ENCODE results near the gene SPRED2.

Gene SPRED2

DNA sequence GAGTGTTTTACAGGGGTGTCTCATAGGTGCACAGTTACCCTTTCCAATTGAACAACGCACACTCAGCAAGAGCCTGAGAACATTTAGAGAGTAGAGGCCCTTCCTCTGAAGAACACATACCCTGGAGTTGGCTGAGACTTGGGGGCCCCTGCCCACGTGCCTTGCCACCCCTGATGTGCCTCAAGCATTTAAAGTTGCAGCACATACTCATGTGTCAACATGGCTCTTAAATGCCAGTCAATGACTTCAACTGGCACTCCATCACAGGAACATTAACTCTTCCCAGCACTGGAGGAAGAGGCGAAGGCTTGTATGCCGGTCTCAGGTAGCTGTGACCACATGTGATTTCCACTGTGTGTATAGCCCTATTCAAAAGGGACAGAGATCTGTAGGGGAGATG is 57.4 kb downstream of the SPRED2 start:
- peak overlapping the region in 7 of 11 experiments; percentile 4 to 41 (median 8); a peak in 7 of 22 replicates for H3K4me2 ChIP-seq
- H3K4me1 ChIP-seq: peaks cover 57 to 85% (median 69%) of the 10 kb centered on the region in 10 experiments
- no peak for TF ChIP-seq Cebpa-rat (IDR thresholded peaks at IDR 0.05)
- H3K4me3 ChIP-seq: no peak overlapping the region
- H3K36me3 ChIP-seq: peaks cover 0 to 19% (median 7%) of the 10 kb centered on the region in 11 experiments; a peak in 13 of 22 replicates
- H3K27ac ChIP-seq: no peak overlapping the region
- H3K27me3 ChIP-seq: no peaks in the 10 kb centered on the region
- no peaks in the 10 kb centered on the region for H3K9me3 ChIP-seq (replicated peaks in 1 of 11)
- peaks cover 42 to 100% (median 83%) of the 10 kb centered on the region in 11 experiments; a peak in 21 of 22 replicates for H4K20me1 ChIP-seq
- no peak overlapping the region for H3K9ac ChIP-seq

DNA sequence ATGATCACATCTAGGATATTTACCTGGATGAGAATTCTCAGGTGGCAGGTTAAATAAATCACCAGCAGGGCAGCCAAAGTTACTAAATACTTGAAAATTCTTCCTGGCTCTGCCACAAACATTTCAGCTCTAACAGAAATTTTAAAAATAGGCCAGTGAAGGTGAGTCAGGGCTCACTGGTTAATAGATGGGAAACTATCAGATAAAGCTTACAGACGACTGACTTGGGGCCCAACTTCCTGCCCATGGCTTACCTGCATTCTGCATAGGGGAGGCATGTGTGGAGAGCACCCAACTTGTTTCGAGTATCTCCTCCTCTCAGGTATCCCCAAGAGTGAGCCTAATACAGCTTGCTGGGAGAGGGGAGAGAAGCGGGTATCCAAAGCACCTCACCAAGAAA is 57.8 kb downstream of the SPRED2 start:
- Histone ChIP-seq H3K4me2 (peak overlapping the region in 7 of 11 experiments; percentile 4 to 41 (median 8); a peak in 6 of 22 replicates), H3K4me3 (no peak overlapping the region), H4K20me1 (peaks cover 46 to 100% (median 83%) of the 10 kb centered on the region in 11 experiments; a peak in 21 of 22 replicates), H3K9me3 (replicated peaks in 1 of 11) (no peaks in the 10 kb centered on the region), H3K27me3 (no peaks in the 10 kb centered on the region), H3K27ac (no peak overlapping the region), H3K36me3 (peaks cover 0 to 17% (median 7%) of the 10 kb centered on the region in 11 experiments; a peak in 10 of 22 replicates), H3K9ac (no peak overlapping the region), H3K4me1 (peaks cover 53 to 85% (median 69%) of the 10 kb centered on the region in 10 experiments)
- no peak for TF ChIP-seq Cebpa-rat (IDR thresholded peaks at IDR 0.05)

DNA sequence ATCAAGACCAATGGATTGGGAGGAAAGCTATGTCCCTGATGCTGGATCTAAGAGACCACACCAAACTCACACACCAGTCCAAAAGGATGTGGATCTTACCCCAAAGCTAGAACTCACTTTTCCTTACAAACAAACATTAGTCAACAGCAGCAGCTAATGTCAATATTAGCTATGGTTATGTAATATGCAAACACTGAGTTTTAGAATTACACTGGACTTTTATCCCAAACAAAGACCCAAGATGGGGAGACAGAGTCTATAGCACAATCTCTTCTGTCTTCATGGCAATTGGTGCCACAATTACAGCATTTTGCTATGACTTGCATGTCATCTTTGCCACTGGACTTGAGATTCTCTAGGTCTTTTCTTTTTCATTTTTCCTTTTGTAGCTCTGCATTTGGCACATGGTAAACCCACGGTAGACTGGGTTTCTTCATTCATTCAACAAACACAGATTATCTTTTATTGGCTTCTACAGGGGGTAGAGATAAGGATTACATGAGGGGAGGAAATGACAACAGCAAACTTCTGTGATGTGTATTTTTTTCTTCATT is 59.0 kb downstream of the SPRED2 start:
- H3K4me3 ChIP-seq: no peak overlapping the region
- TF ChIP-seq Cebpa-rat (IDR thresholded peaks at IDR 0.05): no peak
- no peaks in the 10 kb centered on the region for H3K27me3 ChIP-seq
- no peak overlapping the region for H3K27ac ChIP-seq
- H3K36me3 ChIP-seq: peaks cover 0 to 17% (median 7%) of the 10 kb centered on the region in 11 experiments; a peak in 10 of 22 replicates
- peaks cover 53 to 85% (median 69%) of the 10 kb centered on the region in 10 experiments for H3K4me1 ChIP-seq
- peaks cover 47 to 100% (median 83%) of the 10 kb centered on the region in 11 experiments; a peak in 21 of 22 replicates for H4K20me1 ChIP-seq
- no peaks in the 10 kb centered on the region for H3K9me3 ChIP-seq (replicated peaks in 1 of 11)
- H3K4me2 ChIP-seq: peak overlapping the region in 6 of 11 experiments; percentile 81 to 94 (median 84); a peak in 2 of 22 replicates
- H3K9ac ChIP-seq: no peak overlapping the region

DNA sequence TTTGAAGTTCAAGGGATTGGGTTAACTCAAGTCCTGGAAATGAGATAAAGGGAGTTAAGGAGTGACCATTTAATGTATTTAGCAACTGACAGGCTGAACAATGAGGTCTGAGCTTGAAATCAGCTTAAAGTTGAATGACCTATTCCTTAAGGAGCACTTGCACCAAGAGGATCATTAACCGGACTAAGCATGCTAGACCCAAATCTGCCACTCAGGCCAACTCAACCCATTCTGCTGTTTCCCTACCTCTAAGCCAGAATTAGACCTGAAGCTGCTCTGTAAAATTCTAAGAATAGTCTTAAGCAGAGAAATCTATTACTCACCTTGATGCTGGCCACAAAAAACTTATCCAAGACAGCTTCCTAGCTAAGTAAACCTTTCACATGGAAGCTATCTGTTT is 59.8 kb downstream of the SPRED2 start:
- peak overlapping the region; percentile 17 to 94 (median 83); a peak in 20 of 22 replicates for H3K4me2 ChIP-seq
- no peak overlapping the region for H3K4me3 ChIP-seq
- H4K20me1 ChIP-seq: peaks cover 46 to 100% (median 83%) of the 10 kb centered on the region in 11 experiments; a peak in 21 of 22 replicates
- H3K36me3 ChIP-seq: peaks cover 0 to 17% (median 7%) of the 10 kb centered on the region in 11 experiments; a peak in 10 of 22 replicates
- H3K27ac ChIP-seq: no peak overlapping the region
- H3K9me3 ChIP-seq (replicated peaks in 1 of 11): no peaks in the 10 kb centered on the region
- H3K27me3 ChIP-seq: no peaks in the 10 kb centered on the region
- no peak for TF ChIP-seq Cebpa-rat (IDR thresholded peaks at IDR 0.05)
- H3K4me1 ChIP-seq: peaks cover 53 to 85% (median 69%) of the 10 kb centered on the region in 10 experiments
- H3K9ac ChIP-seq: no peak overlapping the region

DNA sequence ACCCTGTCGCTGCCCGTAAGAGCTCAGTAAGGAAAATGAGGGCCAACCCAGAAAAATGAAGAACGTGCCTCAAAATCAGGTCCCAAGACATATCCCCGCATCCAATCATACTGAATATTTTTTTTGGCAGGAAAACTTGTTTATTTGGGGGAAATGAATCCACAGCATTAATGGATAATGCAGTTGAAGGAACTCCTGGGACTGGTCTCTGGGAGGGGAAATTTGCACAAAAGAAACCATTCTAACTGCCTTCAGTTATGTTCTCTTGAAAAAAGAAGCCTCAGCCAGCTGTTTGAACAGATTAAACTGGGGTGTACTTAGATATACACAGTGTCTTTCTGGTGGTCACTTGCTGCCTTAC is 61.3 kb downstream of the SPRED2 start:
- peaks cover 0 to 15% (median 7%) of the 10 kb centered on the region in 11 experiments; a peak in 9 of 22 replicates for H3K36me3 ChIP-seq
- H3K27ac ChIP-seq: peak overlapping the region in 8 of 11 experiments; percentile 0 to 64 (median 49); a peak in 13 of 22 replicates
- TF ChIP-seq Cebpa-rat (IDR thresholded peaks at IDR 0.05): no peak
- H3K9ac ChIP-seq: peak overlapping the region in 8 of 11 experiments; percentile 15 to 51 (median 39); a peak in 10 of 22 replicates
- no peaks in the 10 kb centered on the region for H3K9me3 ChIP-seq (replicated peaks in 1 of 11)
- H3K4me3 ChIP-seq: peak overlapping the region in 1 of 10 experiments; percentile 22; a peak in 1 of 20 replicates
- H3K4me1 ChIP-seq: peaks cover 62 to 88% (median 78%) of the 10 kb centered on the region in 10 experiments
- H3K27me3 ChIP-seq: no peaks in the 10 kb centered on the region
- peak overlapping the region; percentile 54 to 94 (median 83) for H3K4me2 ChIP-seq
- H4K20me1 ChIP-seq: peaks cover 49 to 100% (median 91%) of the 10 kb centered on the region in 11 experiments

DNA sequence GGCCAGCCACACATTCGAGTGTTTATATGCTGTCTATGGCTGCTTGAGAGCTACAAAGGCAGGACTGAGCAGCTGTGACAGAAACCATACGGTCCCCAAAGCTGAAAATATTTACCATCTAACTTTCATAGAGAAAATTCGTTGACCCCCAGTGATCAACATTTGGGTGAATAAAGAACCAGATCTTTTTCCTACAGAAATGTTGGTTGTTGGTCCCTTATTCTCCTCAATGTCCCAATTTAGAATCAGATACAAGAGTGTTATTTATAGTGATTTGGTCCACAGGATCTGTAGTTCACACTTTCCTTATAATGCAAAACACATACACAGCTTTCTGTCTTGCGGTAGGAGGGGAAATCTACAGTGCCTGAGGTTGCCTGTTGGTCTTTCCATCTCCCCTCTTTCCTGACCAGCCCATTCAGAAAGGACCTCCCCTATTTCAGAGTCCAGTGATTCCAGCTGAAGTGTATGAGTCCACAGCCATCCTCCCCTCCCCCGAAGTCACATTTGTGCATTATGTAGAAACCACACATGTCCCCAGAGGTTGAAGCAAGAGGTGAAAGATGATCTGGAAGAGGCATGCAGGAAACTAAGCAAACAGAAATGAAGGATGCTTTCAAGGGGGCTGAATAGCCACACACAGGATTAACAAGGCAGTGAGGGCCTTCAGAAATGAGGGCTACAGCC is 61.9 kb downstream of the SPRED2 start:
- Histone ChIP-seq H3K27ac (peak overlapping the region in 8 of 11 experiments; percentile 0 to 65 (median 54); a peak in 14 of 22 replicates), H3K9me3 (replicated peaks in 1 of 11) (no peaks in the 10 kb centered on the region), H3K4me2 (peak overlapping the region; percentile 54 to 94 (median 83)), H3K4me3 (peak overlapping the region in 1 of 10 experiments; percentile 22; a peak in 1 of 20 replicates), H3K36me3 (peaks cover 0 to 10% (median 6%) of the 10 kb centered on the region in 11 experiments; a peak in 7 of 22 replicates), H3K27me3 (no peaks in the 10 kb centered on the region), H4K20me1 (peaks cover 49 to 100% (median 91%) of the 10 kb centered on the region in 11 experiments), H3K9ac (peak overlapping the region in 8 of 11 experiments; percentile 15 to 51 (median 39); a peak in 11 of 22 replicates), H3K4me1 (peaks cover 67 to 93% (median 83%) of the 10 kb centered on the region in 10 experiments)
- TF ChIP-seq Cebpa-rat (IDR thresholded peaks at IDR 0.05): peak in 2 of 11 experiments; percentile 12 to 60; a peak in 1 of 22 replicates

DNA sequence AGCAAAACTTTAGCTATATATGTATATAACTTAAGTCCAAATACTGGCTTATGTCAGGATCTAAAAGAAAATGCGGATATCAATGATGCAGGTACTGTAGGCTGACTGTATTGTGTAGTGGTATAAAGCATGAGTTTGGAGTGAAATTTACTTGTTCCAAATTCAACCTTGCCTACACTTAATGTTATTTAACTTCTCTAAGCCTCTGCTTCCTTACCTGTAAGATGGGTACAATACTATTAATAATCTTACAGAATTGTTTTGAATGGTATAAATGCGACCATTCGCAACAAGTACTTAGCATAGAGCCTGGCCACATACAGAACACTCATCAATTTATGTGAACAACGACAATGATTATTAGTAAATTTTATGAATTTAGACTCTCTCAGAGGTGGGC is 62.4 kb downstream of the SPRED2 start:
- Histone ChIP-seq H3K4me2 (peak overlapping the region; percentile 63 to 94 (median 83); a peak in 19 of 22 replicates), H3K4me3 (no peak overlapping the region), H3K4me1 (peaks cover 73 to 95% (median 84%) of the 10 kb centered on the region in 10 experiments), H3K9me3 (replicated peaks in 1 of 11) (no peaks in the 10 kb centered on the region), H3K27me3 (no peaks in the 10 kb centered on the region), H3K27ac (peak overlapping the region in 8 of 11 experiments; percentile 0 to 65 (median 40); a peak in 11 of 22 replicates), H3K9ac (peak overlapping the region in 3 of 11 experiments; percentile 7 to 50 (median 10); a peak in 2 of 22 replicates), H4K20me1 (peaks cover 49 to 100% (median 91%) of the 10 kb centered on the region in 11 experiments), H3K36me3 (peaks cover 0 to 7% (median 1%) of the 10 kb centered on the region in 11 experiments; a peak in 6 of 22 replicates)
- no peak for TF ChIP-seq Cebpa-rat (IDR thresholded peaks at IDR 0.05)

DNA sequence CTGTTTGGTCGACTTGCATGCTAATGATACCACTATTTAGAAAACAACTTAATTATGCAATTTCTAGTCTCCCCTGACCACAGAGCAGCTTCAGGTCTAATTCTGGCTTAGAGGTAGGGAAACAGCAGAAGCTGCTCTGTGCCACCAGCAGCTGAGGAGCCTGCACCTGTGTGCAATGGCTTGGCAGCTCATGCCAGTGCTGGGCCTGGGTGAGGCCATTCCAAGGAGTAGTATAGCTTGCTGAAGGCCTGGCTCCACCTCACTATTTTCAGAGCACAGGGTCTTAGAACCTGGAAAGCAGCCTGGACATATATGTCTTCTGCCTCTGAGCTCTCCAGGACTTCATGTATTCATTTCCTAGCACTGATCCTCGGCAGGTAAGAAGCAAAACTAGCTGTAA is 62.8 kb downstream of the SPRED2 start:
- no peaks in the 10 kb centered on the region for H3K27me3 ChIP-seq
- H3K4me1 ChIP-seq: peaks cover 72 to 94% (median 82%) of the 10 kb centered on the region in 10 experiments
- no peaks in the 10 kb centered on the region for H3K9me3 ChIP-seq (replicated peaks in 1 of 11)
- TF ChIP-seq Cebpa-rat (IDR thresholded peaks at IDR 0.05): no peak
- no peak overlapping the region for H3K4me3 ChIP-seq
- peak overlapping the region in 2 of 11 experiments; percentile 21 to 63; a peak in 3 of 22 replicates for H3K27ac ChIP-seq
- peaks cover 0 to 3% (median 0%) of the 10 kb centered on the region in 11 experiments; a peak in 2 of 22 replicates for H3K36me3 ChIP-seq
- H3K9ac ChIP-seq: no peak overlapping the region
- H4K20me1 ChIP-seq: peaks cover 49 to 100% (median 90%) of the 10 kb centered on the region in 11 experiments
- peak overlapping the region; percentile 63 to 94 (median 83); a peak in 20 of 22 replicates for H3K4me2 ChIP-seq

Measured in BLaER1 treated with 17β-estradiol and CSF1 and Interleukin-3, amounts not matched to agents 10 nM and 100 nM (cell line).